ENCODE results near the gene NGFR. TPM values are rescaled to one million over a fixed set of nuclear protein-coding genes. Genes with fewer than 3 reads are reported as not detected.

The NGFR gene
- total and polyA plus RNA-seq, 2 experiments from 2014 or later, result 16.5 to 27.0 TPM

GRCh38 chr17:49510720-49511110 is 15.6 kb downstream of the NGFR start:
- no peak for DNase-seq (ENCODE audit: low read depth in 1 of 2, low spot score in 1 of 2)
- Histone ChIP-seq H3K27ac (no peak overlapping the region), H3K4me3 (no peak overlapping the region), H3K36me3 (no peaks in the 10 kb centered on the region), H3K4me1 (ENCODE audit: low read depth) (peaks cover 14% of the 10 kb centered on the region), H3K9me3 (ENCODE audit: low read depth) (no peaks in the 10 kb centered on the region), H3K27me3 (no peaks in the 10 kb centered on the region)
- no peak for TF ChIP-seq CTCF (IDR thresholded peaks at IDR 0.05; ENCODE audit: low read depth, low read length)

- peaks cover 22% of the 10 kb centered on the region for H3K4me1 ChIP-seq (ENCODE audit: low read depth)
- no peak for TF ChIP-seq CTCF (IDR thresholded peaks at IDR 0.05; ENCODE audit: low read depth, low read length)
- no peak overlapping the region for H3K4me3 ChIP-seq
- H3K36me3 ChIP-seq, result no peaks in the 10 kb centered on the region
- H3K27ac ChIP-seq, result no peak overlapping the region
- H3K27me3 ChIP-seq, result no peaks in the 10 kb centered on the region
- DNase-seq (ENCODE audit: low read depth in 1 of 2, low spot score in 1 of 2), result no peak
- no peaks in the 10 kb centered on the region for H3K9me3 ChIP-seq (ENCODE audit: low read depth)
Observed at GRCh38 chr17:49511810-49512209, 16.7 kb downstream of the NGFR start.

- no peaks in the 10 kb centered on the region for H3K9me3 ChIP-seq (ENCODE audit: low read depth)
- TF ChIP-seq CTCF (IDR thresholded peaks at IDR 0.05; ENCODE audit: low read depth, low read length), result no peak
- no peak for DNase-seq (ENCODE audit: low read depth in 1 of 2, low spot score in 1 of 2)
- peaks cover 22% of the 10 kb centered on the region for H3K4me1 ChIP-seq (ENCODE audit: low read depth)
- no peaks in the 10 kb centered on the region for H3K27me3 ChIP-seq
- no peak overlapping the region for H3K4me3 ChIP-seq
- H3K36me3 ChIP-seq, result no peaks in the 10 kb centered on the region
- no peak overlapping the region for H3K27ac ChIP-seq
Observed at GRCh38 chr17:49512296-49513043, 17.4 kb downstream of the NGFR start.

GRCh38 chr17:49513044-49513395 is 17.9 kb downstream of the NGFR start:
- Histone ChIP-seq H3K36me3 (no peaks in the 10 kb centered on the region), H3K27me3 (no peaks in the 10 kb centered on the region), H3K4me1 (ENCODE audit: low read depth) (peaks cover 22% of the 10 kb centered on the region), H3K9me3 (ENCODE audit: low read depth) (no peaks in the 10 kb centered on the region), H3K4me3 (no peak overlapping the region), H3K27ac (no peak overlapping the region)
- no peak for DNase-seq (ENCODE audit: low read depth in 1 of 2, low spot score in 1 of 2)
- TF ChIP-seq CTCF (IDR thresholded peaks at IDR 0.05; ENCODE audit: low read depth, low read length), result no peak

- H3K36me3 ChIP-seq, result no peaks in the 10 kb centered on the region
- TF ChIP-seq CTCF (IDR thresholded peaks at IDR 0.05; ENCODE audit: low read depth, low read length), result no peak
- H3K9me3 ChIP-seq (ENCODE audit: low read depth), result no peaks in the 10 kb centered on the region
- peaks cover 22% of the 10 kb centered on the region for H3K4me1 ChIP-seq (ENCODE audit: low read depth)
- H3K27me3 ChIP-seq, result no peaks in the 10 kb centered on the region
- H3K4me3 ChIP-seq, result no peak overlapping the region
- peak overlapping the region; percentile 93 for H3K27ac ChIP-seq
- DNase-seq (ENCODE audit: low read depth in 1 of 2, low spot score in 1 of 2), result no peak
Observed at GRCh38 chr17:49513641-49514040, 18.5 kb downstream of the NGFR start.
